Measurements from ENCODE around the gene TSPEAR. TPM values are rescaled to one million over a fixed set of nuclear protein-coding genes. Genes with fewer than 3 reads are reported as not detected.

TSPEAR gene
- total RNA-seq, 1 donor from 2014 or later, result 0.10 TPM

GRCh38 chr21:44741921-44742320, 30.5 kb upstream of the TSPEAR start:
- DNase-seq (ENCODE audit: low spot score), result no peak

DNA sequence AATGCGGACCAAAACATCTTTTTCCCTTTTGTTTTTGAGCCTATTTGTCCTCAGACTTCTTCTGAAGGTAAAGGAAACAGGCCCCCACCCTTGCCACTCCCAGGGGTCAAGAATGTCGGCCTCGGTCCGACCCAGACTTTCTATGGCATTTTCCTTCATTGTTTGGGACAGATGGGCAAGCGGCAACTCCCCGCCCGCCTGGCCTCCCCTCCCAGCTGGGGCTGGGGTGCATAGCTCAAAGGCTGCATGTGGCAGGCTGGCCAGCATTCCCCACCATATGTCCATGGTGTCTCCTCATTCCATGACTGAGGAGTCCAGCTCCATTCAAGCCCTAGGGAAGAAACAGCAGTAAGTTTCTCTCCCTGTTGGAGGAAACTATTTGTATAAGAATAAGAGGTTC, 29.4 kb upstream of the TSPEAR start:
- DNase-seq (ENCODE audit: low spot score), result no peak

GRCh38 chr21:44739316-44739715, 27.9 kb upstream of the TSPEAR start:
- no peak for DNase-seq (ENCODE audit: low spot score)

DNA sequence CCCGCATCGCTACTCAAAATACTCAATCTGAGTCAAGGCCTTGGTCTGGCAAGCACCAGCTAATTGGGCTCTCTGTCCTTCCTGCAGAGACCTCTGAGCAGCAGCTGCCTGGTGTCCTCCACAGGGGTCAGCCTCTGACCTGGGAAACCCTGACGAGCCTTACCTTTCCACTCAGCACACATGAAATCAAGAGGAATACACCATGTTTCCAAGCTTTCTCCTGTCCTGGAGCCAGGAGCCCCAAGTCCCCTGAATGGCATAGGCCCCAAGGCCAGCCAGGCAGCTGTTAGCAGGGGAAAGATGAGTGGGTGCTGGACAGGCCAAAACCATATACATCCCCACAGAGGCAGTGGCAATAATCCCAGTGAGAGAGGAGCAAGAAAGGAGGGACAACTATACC, 27.2 kb upstream of the TSPEAR start:
- DNase-seq (ENCODE audit: low spot score), result no peak

DNA sequence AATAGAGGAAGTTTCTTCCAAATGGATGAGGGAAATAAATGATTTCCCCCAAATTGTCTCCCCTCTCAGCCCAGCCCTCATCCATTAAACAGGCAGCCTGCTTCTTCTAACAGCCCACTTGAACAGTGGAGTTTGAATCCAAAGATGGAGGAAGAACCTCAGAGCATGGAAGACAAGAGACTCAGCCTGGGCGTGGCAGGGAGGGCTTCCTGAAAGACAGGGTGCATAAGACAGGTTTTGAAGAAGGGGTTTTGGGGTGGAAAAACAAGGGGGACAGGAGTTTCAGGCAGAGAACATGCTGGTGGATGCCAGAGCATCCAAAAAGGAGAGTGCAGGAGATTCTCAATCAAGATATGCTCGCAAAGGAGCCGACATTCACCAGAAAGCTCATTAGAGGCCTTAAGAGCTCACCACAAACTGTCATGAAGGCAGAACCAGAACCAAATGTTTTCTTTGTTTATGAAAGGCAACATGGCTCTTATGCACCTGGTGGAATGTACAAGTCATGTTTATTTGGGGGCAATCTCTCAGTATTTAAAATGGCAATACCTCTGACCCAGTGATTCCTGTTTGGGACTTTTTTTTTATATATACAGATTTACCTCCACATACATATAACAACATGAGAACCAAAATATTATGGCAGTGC, 26.5 kb upstream of the TSPEAR start:
- DNase-seq (ENCODE audit: low spot score), result no peak

DNA sequence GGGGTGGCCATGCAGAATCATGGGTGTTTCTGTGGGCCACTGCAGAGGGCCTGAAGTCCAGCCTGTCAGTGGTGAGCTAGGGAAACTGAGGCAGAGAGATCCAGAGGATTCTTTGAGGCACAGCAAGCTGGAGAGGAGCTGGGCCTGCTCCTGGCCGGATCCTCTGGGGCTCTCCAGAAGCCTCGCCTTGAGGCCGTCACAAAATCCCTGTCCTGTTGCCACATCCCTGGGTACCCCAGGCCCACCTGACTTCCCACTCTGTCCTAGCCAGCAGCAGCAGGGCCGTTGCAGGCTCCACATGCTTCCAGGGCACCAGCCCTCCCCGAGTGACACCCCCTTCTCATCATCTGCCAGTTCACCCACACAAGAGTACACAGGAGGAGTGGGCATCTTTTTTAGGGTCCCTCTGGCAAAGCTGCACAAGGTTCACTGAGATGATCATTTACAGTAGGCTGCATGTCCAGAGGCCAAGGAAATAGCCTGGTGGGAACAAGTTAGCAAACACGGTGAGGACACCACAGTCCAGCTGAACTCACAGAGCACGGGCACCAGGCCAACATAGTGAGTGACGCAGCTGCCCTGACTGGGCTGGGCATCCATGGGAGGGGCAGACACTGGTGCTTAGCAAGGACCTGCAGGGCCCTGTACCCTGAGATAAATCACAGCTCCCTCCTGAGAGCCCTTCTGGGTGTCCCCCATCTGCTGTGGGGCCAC, 25.1 kb upstream of the TSPEAR start:
- DNase-seq (ENCODE audit: low spot score), result no peak

- no peak for DNase-seq (ENCODE audit: low spot score)
These were observed 24.4 kb upstream of the TSPEAR start for GRCh38 chr21:44735821-44736220.

GRCh38 chr21:44734841-44735240, 23.5 kb upstream of the TSPEAR start:
- no peak for DNase-seq (ENCODE audit: low spot score)

DNA sequence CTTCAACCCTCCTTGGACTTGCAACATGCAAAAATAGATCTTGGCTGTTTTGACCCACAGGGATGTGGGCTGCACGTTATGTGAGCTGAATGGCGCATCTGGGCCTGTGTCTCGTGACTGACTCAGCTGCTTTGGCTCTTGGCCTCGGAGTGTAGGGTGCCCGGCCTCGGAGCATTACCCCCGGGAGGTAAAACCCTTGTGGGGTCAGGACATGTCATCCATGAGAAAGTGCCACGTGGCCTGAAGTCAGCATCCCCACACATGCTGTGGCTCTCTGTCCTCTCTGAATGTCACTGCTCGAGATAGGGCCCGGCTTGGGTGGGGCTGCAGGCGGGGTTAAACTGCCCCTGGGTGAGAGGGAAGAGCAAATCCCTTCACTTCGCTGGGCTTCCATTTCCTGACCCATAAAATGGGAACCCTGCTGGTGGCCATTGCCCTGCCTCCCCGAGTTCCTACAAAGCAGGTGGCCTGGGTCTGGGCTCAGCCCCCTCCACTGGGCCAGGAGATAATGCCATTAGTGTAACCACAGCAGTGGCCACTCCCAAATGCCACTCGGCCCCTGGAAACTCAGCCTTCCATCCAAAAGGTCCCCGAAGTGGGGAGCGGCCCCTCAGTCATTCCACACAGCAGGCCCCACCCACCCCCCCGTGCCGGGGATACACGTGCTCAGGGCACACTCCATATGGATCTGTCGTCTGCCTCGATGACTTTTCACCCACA, 22.8 kb upstream of the TSPEAR start:
- DNase-seq (ENCODE audit: low spot score), result no peak

- no peak for DNase-seq (ENCODE audit: low spot score)
These were observed 21.6 kb upstream of the TSPEAR start for GRCh38 chr21:44732956-44733355.

- DNase-seq (ENCODE audit: low spot score), result no peak
These were observed 20.9 kb upstream of the TSPEAR start for GRCh38 chr21:44732263-44732662.

GRCh38 chr21:44730951-44731579, 19.7 kb upstream of the TSPEAR start:
- no peak for DNase-seq (ENCODE audit: low spot score)

GRCh38 chr21:44730028-44730395, 18.6 kb upstream of the TSPEAR start:
- DNase-seq (ENCODE audit: low spot score), result no peak

- no peak for DNase-seq (ENCODE audit: low spot score)
These were observed 18.1 kb upstream of the TSPEAR start for GRCh38 chr21:44729336-44730027.

- DNase-seq (ENCODE audit: low spot score), result no peak
These were observed 17.3 kb upstream of the TSPEAR start for GRCh38 chr21:44728716-44729115.

- no peak for DNase-seq (ENCODE audit: low spot score)
These were observed 16.4 kb upstream of the TSPEAR start for GRCh38 chr21:44727757-44728156.

DNA sequence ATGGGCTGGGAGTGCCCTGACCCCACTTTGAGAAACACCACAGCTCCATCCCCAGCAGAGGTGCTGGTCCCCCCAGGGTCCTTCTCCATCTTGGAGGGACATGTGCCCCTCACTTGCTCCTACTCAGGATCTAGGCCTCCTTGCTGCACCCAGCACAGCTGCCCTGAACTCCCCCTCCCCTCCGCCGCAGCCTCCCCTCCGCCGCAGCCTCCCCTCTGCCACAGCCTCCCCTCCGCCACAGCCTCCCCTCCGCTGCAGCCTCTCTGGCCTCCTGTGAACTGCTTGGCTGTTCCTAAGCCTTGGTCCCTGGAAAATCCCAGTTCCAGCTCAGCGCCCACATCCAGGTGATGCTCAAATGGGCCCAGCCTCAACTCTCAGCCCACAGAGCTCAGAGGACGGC, 15.9 kb upstream of the TSPEAR start:
- DNase-seq (ENCODE audit: low spot score), result no peak

DNA sequence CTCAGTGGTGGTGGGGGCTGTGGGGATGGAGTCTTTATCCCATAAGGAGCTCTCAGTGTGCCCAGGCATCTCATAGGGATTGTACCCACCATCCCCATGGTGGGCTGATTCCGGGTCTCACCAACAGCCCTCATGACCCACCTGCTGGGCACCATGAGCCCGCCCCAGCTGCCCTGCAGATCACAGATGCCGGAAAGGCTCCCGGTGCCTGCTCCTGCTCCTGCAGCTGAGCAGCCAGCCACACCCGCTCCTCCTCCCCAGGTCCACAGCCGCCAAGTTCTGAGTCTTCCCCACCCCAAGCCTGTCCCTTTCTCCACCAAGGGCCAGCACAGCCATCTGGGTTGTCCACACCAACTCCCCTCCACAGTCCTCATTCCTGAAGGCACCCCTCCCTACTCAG, 15.5 kb upstream of the TSPEAR start:
- no peak for DNase-seq (ENCODE audit: low spot score)

GRCh38 chr21:44724926-44725325, 13.6 kb upstream of the TSPEAR start:
- DNase-seq (ENCODE audit: low spot score), result no peak

DNA sequence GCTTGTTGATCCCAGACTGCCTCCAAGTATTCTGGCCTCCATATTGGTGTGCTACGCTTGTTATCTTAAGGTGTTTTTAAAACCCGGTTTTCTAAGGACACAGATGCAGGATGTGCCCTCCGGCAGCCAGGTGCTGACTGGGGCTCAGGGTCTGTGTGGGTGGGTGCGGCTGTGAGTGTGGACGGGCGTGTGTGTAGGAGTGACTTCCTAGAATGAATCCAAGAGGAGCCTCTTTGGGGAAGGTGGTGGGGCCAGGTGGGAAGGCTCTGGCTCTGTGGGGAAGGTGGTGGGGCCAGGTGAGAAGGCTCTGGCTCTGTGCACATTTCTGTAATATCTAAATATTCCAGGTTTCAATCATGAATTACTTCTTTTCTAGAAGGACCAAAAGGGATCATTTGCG, 12.8 kb upstream of the TSPEAR start:
- DNase-seq (ENCODE audit: low spot score), result no peak

GRCh38 chr21:44723177-44724131, 12.1 kb upstream of the TSPEAR start:
- DNase-seq (ENCODE audit: low spot score), result no peak
